Fibroblast of upper back skin (primary cell): Measurements from ENCODE around the gene ZNF503.

Experiments used
- DNase-seq: peaks from one replicate; pipeline ENCODE4 v3.0.0-alpha.2; 2013

Gene ZNF503

GRCh38 chr10:75431180-75432111 lies 29.9 kb upstream of the ZNF503 start, which contains the start of gene LRMDA:
TSS of gene LRMDA (plus strand) at chr10:75431624.
- no peak for DNase-seq

- no peak for DNase-seq
Measured at GRCh38 chr10:75430000-75430763, 28.6 kb upstream of the ZNF503 start.

GRCh38 chr10:75429159-75429827 lies 27.7 kb upstream of the ZNF503 start:
- no peak for DNase-seq

GRCh38 chr10:75428434-75429158 lies 27.0 kb upstream of the ZNF503 start:
- DNase-seq: no peak

- DNase-seq: no peak
Measured at GRCh38 chr10:75427951-75428350, 26.4 kb upstream of the ZNF503 start.

- DNase-seq: no peak
Measured at GRCh38 chr10:75426880-75427279, 25.3 kb upstream of the ZNF503 start.

GRCh38 chr10:75425291-75426079 lies 23.9 kb upstream of the ZNF503 start:
- DNase-seq: no peak

- DNase-seq: no peak
Measured at GRCh38 chr10:75424571-75424970, 23.0 kb upstream of the ZNF503 start.

GRCh38 chr10:75422913-75423312 lies 21.3 kb upstream of the ZNF503 start:
- no peak for DNase-seq

- DNase-seq: no peak
Measured at GRCh38 chr10:75418712-75419111, 17.1 kb upstream of the ZNF503 start.

- DNase-seq: no peak
Measured at GRCh38 chr10:75418293-75418692, 16.7 kb upstream of the ZNF503 start.

- DNase-seq: no peak
Measured at GRCh38 chr10:75417522-75417927, 16.0 kb upstream of the ZNF503 start.

GRCh38 chr10:75414527-75414926 lies 13.0 kb upstream of the ZNF503 start:
- no peak for DNase-seq

GRCh38 chr10:75410132-75411005 lies 8.8 kb upstream of the ZNF503 start:
- no peak for DNase-seq

GRCh38 chr10:75408911-75409885 lies 7.6 kb upstream of the ZNF503 start:
- DNase-seq: peak; percentile 38

- DNase-seq: no peak
Measured at GRCh38 chr10:75408509-75408875, 6.9 kb upstream of the ZNF503 start.

GRCh38 chr10:75407713-75408508 lies 6.3 kb upstream of the ZNF503 start:
- DNase-seq: peak; percentile 92

- no peak for DNase-seq
Measured at GRCh38 chr10:75407224-75407712, 5.7 kb upstream of the ZNF503 start.
